GM13976 (cell line): Measurements from ENCODE around the gene FOXL2.

Source experiments
- DNase-seq: peaks from one replicate; pipeline ENCODE4 v3.0.0; 2012; ENCODE audit warnings: low spot score
- CTCF ChIP-seq: IDR thresholded peaks from 2 replicates; pipeline ENCODE4 v1.5.1; 2012; ENCODE audit warnings: borderline replicate concordance, mild to moderate bottlenecking; ENCODE audit not compliant: insufficient read depth; ENCODE audit errors: extremely low read depth, missing control alignments, control extremely low read depth
- in situ Hi-C: fragments of 300-500 bp; cut with MboI; formaldehyde crosslinking; loops from one replicate; pipeline ENCODE4 v1.12.0; 2022; ENCODE audit warnings: low sequenced_read_pairs, mixed read lengths, inconsistent platforms; ENCODE audit not compliant: unreplicated experiment

The FOXL2 gene

GRCh38 chr3:138898708-138899107 is 48.2 kb downstream of the FOXL2 start:
- in situ Hi-C loops, result no loop called here
- no peak for DNase-seq

DNA sequence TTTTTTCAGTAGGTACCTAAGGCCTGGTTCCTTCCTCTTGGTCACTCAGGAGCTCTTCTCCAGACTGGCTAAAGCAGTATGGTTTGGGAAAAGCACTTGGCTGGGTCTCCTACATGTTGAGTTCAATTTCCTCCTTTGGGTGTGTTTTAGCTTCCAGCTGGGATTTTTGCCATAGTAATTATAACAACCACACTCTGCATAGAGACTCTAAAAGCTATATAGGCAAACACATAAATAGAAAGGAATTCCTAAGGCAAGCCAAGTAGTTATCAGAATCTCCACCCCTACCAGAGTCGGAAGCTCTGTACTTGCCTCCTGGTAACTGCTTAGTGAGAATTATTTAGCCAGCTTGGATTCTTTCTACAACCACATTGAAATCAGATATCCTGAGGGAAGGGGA is 48.6 kb downstream of the FOXL2 start:
- no peak for TF ChIP-seq CTCF
- no peak for DNase-seq
- in situ Hi-C loops, result no loop called here

More at GRCh38 chr3:138898708-138899107, 48.2 kb downstream of the FOXL2 start:
- TF ChIP-seq CTCF, result no peak
